Measurements from ENCODE around the gene ZDHHC11B.
A peak's percentile ranks its signal among the peaks of the same experiment; 100 is the strongest.

The ZDHHC11B gene

DNA sequence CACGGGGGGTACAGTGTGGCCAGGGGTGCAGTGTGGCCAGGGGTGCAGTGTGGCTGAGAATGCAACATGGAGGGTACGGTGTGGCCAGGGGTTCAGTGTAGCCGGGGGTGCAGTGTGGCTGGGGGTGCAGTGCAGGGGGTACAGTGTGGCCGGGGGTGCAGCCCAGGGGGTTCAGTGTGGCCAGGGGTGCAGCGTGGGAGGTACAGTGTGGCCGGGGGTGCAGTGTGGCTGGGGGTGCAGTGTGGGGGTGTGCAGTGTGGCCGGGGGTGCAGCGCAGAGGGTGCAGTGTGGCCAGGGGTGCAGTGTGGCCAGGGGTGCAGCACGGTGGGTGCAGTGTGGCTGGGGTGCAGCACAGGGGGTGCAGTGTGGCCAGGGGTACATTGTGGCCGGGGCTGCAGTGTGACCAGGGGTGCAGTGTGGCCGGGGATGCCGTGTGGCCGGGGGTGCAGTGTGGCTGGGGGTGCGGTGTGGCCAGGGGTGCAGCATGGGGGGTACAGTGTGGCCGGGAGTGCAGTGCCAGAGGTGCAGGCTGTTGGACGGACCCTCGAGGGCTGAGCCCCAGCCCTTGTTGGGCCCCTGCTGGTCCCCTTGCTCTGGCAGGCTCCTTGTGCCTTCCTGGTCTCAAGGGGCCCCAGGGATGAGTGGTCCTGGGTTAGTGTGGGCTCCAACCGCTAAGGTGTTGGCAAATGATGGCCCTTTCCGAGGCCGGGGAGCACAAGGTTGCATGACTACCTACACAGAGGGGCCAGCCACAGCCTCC lies 109.2 kb downstream of the ZDHHC11B start:
- DNase-seq (ENCODE audit: extremely low read depth, insufficient read length): no peak
- H3K4me3 ChIP-seq (replicated peaks; ENCODE audit: low read depth, low read length): no peak overlapping the region
- TF ChIP-seq, protein P1, sequence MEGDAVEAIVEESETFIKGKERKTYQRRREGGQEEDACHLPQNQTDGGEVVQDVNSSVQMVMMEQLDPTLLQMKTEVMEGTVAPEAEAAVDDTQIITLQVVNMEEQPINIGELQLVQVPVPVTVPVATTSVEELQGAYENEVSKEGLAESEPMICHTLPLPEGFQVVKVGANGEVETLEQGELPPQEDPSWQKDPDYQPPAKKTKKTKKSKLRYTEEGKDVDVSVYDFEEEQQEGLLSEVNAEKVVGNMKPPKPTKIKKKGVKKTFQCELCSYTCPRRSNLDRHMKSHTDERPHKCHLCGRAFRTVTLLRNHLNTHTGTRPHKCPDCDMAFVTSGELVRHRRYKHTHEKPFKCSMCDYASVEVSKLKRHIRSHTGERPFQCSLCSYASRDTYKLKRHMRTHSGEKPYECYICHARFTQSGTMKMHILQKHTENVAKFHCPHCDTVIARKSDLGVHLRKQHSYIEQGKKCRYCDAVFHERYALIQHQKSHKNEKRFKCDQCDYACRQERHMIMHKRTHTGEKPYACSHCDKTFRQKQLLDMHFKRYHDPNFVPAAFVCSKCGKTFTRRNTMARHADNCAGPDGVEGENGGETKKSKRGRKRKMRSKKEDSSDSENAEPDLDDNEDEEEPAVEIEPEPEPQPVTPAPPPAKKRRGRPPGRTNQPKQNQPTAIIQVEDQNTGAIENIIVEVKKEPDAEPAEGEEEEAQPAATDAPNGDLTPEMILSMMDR (IDR thresholded peaks at IDR 0.05; ENCODE audit: insufficient read depth, low read length, poor library complexity, severe bottlenecking): no peak
- no peaks in the 10 kb centered on the region for H3K27me3 ChIP-seq (replicated peaks; ENCODE audit: control insufficient read depth, insufficient read depth, low read length)
- H3K36me3 ChIP-seq (ENCODE audit: control insufficient read depth, insufficient read depth, low read length): no peaks in the 10 kb centered on the region

DNA sequence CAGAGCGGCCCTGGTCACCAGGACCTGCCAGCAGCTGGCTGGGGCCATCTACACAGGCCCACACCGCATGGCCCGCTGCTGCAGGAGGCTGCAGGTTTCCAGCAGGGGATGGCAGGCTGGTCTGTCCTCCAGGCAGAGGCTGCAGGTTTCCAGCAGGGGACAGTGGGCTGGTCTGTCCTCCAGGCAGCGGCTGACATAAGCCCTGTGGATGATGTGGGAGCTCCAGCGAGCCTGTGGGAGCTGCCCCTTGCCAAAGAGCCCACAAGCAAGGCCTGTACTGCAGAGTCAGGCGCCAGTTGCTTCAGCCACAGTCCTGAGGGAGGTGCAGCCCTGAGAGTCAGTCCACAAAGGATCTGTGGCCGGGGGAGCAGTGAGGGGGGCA lies 109.9 kb downstream of the ZDHHC11B start:
- TF ChIP-seq, protein P1 (IDR thresholded peaks at IDR 0.05; ENCODE audit: insufficient read depth, low read length, poor library complexity, severe bottlenecking): no peak
- Histone ChIP-seq H3K36me3 (ENCODE audit: control insufficient read depth, insufficient read depth, low read length) (no peaks in the 10 kb centered on the region), H3K4me3 (replicated peaks; ENCODE audit: low read depth, low read length) (no peak overlapping the region), H3K27me3 (replicated peaks; ENCODE audit: control insufficient read depth, insufficient read depth, low read length) (no peaks in the 10 kb centered on the region)
- DNase-seq (ENCODE audit: extremely low read depth, insufficient read length): no peak

DNA sequence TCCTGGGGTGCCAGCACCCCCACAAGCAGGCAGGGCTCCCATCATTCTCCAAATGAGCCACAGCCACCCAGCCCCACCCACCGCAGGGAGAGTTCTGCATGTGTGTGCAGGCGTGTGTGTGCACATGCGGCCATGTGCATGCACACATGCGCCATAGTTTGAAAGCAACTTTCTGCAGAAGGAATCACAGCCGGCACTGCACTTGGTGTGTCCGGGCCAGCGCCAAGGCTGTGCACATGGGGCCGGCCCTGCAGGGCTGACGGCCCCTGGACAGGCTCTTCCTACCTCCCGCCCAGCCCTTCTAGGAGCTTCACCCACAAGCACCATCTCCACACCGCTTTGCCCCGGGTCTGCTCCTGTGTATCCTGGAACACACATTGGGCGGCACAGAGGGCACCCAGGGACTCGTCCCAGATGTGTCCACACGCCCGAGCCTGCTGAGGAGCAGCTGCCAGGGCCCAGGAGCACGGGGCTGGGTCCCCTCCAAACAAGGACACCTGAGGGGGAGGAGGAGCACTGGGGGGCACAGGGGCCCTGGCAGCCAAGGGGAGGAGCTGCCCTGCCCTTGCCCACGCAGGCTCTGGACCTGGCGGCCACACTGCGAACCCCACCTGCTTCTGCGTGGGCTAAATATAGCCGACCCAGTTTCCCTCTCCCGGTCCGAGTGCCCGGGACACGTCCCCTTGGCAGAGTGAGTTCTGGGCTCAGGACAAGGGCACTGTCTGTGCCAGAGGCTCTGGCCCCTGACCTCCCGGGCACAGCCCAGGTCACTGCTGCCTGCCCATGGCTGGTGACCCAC lies 110.5 kb downstream of the ZDHHC11B start:
- H3K4me3 ChIP-seq (replicated peaks; ENCODE audit: low read depth, low read length): no peak overlapping the region
- no peak for DNase-seq (ENCODE audit: extremely low read depth, insufficient read length)
- H3K36me3 ChIP-seq (ENCODE audit: control insufficient read depth, insufficient read depth, low read length): no peaks in the 10 kb centered on the region
- TF ChIP-seq, protein P1 (IDR thresholded peaks at IDR 0.05; ENCODE audit: insufficient read depth, low read length, poor library complexity, severe bottlenecking): no peak
- H3K27me3 ChIP-seq (replicated peaks; ENCODE audit: control insufficient read depth, insufficient read depth, low read length): no peaks in the 10 kb centered on the region

DNA sequence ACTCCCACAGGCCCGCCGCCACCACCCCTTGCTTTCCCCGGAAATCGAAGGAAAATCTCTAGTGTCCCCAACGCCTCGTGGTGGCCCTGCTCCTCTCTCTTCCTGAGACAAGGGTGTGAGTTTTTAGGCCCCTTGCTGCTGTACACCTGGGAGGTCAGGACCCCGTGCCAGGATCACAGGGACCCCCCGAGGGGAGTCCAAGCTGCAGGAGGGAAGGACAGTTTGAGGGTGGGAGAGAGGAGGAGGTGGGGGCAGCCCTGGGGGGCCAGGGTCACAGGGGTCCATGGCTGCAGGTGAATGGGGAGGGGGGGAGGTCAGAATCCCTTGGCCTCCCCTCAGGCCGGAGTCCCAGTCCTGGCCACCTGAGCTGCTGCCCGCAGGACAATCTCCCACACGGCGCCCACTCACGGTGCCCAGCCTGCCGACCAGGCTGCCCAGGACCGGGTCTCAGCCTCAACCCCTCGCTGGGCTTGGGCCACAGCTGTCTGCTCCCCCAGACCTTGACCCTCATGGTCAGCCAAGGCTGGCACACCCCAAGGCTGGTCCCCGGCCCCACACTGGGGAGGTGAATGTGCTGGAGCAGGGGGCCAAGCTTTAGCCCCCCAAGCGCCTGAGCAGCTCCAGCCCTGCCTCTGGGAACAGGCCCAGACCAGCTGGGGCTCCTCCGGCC lies 111.2 kb downstream of the ZDHHC11B start:
- Histone ChIP-seq H3K4me3 (replicated peaks; ENCODE audit: low read depth, low read length) (no peak overlapping the region), H3K36me3 (ENCODE audit: control insufficient read depth, insufficient read depth, low read length) (no peaks in the 10 kb centered on the region), H3K27me3 (replicated peaks; ENCODE audit: control insufficient read depth, insufficient read depth, low read length) (no peaks in the 10 kb centered on the region)
- DNase-seq (ENCODE audit: extremely low read depth, insufficient read length): no peak
- TF ChIP-seq, protein P1 (IDR thresholded peaks at IDR 0.05; ENCODE audit: insufficient read depth, low read length, poor library complexity, severe bottlenecking): no peak

DNA sequence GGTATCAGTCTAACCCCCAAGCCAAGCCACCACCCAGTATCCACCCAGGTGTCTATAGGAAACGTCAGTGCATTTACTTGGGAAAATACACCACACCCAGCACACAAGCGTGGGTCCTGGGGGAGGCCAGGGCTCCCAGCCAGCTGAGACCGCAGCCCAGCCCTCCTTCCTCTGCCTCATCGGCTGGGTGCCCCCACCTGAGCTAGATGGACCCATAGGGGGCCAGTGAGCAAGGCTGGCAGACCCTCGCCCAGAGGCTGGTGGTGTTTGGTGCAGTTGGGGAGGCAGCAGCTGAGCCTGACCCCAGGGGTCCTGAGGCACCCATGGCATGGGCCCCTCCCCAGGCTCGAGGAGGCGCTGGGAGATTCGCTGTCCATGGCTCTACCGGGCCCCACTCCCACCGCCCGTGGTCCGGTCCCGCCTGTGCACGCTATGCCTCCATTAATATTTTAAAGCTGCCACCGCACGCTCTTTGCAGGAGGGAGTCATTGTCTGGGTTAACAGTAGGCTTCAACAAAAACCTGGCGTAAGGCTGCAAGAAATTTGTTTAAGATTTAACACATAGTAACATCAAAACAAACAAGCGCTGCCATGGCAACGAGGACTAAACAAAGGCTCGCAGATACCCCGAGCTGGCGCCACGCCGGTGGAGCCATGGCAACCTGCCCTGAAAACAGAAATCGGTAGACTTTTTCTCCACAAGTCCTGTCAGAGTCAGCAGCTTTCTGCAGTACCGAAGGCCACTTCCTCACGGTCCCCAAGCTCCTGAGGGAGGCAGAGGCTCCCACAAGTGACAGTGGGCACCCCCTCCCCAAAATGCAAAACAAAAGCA lies 112.0 kb downstream of the ZDHHC11B start:
- peak; percentile 48 for DNase-seq (ENCODE audit: extremely low read depth, insufficient read length)
- TF ChIP-seq, protein P1 (IDR thresholded peaks at IDR 0.05; ENCODE audit: insufficient read depth, low read length, poor library complexity, severe bottlenecking): no peak
- no peak overlapping the region for H3K4me3 ChIP-seq (replicated peaks; ENCODE audit: low read depth, low read length)
- no peaks in the 10 kb centered on the region for H3K27me3 ChIP-seq (replicated peaks; ENCODE audit: control insufficient read depth, insufficient read depth, low read length)
- H3K36me3 ChIP-seq (ENCODE audit: control insufficient read depth, insufficient read depth, low read length): no peaks in the 10 kb centered on the region
